OCI-M2 (cell line): ENCODE results near the gene MICU1.
"Not testable (repeated sequence)": the region's sequence is repeated elsewhere in the genome, so short reads cannot be mapped to it uniquely, and the experiment has no call there.

Experiments
- DNase-seq: peaks from one replicate; lab custom pipeline; 2025; ENCODE audit not compliant: unreplicated experiment; lab: John Stamatoyannopoulos, UW

Gene MICU1, protein sequence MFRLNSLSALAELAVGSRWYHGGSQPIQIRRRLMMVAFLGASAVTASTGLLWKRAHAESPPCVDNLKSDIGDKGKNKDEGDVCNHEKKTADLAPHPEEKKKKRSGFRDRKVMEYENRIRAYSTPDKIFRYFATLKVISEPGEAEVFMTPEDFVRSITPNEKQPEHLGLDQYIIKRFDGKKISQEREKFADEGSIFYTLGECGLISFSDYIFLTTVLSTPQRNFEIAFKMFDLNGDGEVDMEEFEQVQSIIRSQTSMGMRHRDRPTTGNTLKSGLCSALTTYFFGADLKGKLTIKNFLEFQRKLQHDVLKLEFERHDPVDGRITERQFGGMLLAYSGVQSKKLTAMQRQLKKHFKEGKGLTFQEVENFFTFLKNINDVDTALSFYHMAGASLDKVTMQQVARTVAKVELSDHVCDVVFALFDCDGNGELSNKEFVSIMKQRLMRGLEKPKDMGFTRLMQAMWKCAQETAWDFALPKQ

DNA sequence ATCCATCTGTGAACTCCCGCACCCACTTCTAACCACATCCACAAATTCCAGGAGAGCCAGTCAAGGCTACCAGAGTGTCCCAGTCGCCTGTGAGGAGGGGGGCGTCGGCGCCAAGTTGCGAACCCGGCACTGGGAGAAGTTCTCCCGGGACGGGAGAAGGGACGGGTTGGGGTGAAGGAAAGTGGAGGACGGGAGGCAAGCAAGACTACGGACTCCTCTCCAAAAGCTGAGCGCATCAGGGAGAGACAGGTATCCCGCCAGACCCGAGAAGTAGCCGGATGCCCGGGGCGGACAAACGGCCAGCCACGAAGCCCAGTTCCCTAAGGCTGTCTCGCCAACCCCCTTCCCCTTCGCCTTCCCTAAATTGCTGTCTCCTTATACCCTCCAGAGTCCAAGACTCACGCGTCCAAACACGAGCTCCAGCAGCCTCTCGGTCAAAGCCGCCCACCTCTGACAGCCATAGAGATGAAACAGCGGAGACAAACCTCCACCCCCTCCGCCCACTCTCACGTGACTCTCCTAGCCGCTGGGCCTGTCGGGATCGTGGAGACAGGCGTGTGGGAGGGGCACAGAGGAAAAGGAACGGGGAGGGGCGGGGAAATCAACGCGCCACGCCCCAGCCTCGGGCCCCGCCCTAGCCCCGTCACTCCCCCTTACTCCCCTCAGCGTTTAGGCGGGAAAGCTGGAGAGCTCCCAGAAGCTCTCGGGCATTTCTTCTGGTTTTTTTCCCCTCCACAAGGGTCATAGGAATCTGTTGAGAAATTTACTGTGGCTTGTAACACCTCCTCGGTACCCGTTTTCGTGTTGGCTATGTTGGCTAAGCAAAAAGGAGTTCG, at the start of gene MICU1:
MICU1 (minus strand) TSS at position 472 of the 836 bp plus-strand sequence. CDS start 59,286 bp downstream, outside the sequence.
- DNase-seq: peak; percentile 77

DNA sequence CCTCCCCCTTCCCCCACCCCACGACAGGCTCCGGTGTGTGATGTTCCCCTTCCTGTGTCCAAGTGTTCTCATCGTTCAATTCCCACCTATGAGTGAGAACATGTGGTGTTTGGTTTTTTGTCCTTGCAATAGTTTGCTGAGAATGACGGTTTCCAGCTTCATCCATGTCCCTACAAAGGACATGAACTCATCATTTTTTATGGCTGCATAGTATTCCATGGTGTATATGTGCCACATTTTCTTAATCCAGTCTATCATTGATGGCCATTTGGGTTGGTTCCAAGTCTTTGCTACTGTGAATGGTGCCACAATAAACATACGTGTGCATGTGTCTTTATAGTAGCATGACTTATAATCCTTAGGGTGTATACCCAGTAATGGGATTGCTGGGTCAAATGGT, 48.3 kb upstream of the MICU1 start:
- DNase-seq: not testable (repeated sequence)

DNA sequence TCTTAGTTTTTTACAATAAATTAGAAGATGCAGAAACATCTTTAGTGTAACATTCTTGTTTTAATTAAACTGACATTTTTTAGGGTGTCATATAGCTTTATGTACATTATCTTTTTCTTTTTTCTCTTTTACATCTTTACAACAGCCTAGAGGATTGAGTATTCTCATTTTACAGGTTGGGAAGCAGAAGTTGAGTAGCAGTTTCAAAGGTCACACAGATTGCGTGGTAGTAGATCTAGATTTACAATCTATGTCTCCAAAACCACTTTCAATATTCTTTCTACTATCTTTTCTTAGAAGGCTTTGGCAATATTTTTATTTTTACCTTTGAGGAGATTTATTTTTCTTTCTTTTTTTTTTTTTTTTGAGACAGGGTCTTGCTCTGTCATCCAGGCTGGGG, 47.4 kb upstream of the MICU1 start:
- DNase-seq: no peak

DNA sequence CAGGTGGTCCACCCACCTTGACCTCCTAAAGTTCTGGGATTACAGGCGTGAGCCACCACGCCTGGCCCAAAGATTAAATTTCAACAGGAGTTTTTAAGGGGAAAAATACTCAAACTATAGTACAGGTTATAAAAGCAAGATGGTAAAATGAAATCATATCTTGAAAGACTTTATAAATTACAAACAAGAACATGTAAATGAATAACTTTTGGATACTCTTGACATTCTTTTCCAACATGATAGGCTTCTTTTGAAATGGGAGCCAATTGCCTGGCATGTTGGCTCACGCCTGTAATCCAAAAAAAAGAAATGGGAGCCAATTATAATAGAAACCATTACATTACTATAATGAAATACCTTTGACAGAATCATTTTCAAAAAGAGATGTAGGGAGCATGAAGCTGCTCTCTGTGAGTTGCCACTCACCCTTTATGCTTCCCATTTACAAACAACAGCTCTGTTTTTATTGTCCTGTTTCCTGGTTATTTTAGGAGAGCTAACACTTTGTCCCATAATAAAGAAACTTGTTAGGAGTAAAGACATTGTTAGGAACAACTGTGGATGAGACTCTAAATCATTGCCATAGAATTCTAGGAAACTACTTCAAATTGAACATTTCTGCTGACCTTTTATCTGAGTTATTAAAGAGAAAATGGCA, 41.5 kb upstream of the MICU1 start:
- DNase-seq: no peak

DNA sequence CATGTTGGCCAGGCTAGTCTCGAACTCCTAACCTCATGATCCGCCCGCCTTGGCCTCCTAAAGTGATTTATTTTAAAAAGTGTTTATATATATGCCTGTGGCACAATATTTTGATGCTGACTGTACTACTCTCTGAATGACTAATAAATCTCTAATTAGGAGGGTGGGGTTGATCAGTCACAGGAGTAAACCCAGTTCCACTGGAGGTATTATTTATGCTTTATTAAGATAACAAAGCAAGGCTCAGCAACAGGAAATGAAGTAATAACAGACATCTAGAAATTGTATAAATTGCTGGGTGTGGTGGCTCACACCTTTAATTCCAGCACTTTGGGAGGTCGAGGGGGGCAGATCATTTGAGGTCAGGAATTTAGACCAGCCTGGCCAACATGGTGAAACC, 40.0 kb upstream of the MICU1 start:
- no peak for DNase-seq

DNA sequence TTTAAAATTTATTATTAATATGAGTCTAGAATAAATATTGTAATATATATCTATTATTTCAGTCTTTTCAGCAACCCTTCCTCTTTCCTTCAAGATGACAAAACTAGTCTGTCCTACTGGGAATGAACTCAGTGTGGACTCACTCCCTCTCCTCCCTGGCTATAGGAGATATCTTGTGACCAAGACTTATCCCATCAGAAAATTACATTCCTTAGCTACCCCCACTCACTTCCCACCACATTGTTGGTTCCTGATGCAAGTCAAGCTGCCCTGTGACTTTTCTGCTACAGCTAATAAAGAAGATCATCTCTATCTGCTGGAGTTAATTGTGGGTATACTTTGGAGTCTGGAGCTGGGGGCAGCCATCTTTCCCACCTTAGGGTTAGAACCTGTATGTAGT, 38.1 kb upstream of the MICU1 start:
- DNase-seq: no peak

- DNase-seq: no peak
Measured at GRCh38 chr10:72661431-72661830, 35.6 kb upstream of the MICU1 start.

DNA sequence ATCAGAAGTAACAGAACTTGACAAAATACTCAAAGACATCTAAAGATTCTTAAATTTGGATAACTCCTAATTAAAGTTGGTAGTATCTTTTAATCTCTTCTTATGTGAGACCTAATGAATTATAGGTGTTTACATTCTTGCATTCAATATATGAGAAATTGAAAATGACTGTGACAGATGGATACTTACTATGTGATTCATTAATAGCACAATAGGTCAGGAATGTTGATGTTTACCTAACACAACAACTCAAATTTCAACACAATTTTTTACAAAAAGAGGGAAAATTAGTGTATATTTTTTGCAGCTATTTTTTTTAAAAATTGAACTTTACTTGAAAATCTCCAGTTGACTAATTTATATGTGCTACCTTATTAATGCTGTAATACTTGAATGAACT, 34.3 kb upstream of the MICU1 start:
- no peak for DNase-seq

GRCh38 chr10:72659694-72660093, 33.8 kb upstream of the MICU1 start:
- no peak for DNase-seq

DNA sequence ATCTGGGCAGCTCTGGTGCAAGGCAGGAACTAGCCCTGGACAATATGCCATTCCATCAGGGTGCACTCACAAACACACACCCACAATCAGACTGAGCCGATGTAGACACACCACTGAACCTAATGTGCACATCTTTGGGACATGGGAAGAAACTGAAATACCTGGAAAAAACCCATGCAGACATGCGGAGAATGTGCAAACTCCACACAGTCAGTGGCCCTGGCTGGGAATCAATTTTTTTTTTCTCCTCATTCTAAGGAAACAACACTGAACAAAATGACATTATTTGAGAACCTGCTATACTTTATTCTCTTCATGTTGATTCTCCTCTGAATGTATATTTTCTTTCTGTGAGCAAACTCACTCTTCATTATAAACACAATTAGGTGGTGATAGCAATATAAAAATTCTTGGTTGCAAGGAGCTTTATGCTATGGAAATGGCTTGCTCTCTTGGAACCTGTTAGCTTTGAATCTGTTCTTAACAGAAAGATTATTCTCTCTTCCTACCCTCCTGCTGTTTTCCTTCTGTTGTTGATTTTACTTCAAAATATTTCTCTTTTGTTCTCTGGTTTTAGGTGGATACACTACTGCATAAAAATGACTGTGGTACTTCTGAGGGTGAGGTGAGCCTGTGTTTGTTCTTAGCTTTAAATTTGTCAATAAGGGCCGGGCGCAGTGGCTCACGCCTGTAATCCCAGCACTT, 33.0 kb upstream of the MICU1 start:
- no peak for DNase-seq

DNA sequence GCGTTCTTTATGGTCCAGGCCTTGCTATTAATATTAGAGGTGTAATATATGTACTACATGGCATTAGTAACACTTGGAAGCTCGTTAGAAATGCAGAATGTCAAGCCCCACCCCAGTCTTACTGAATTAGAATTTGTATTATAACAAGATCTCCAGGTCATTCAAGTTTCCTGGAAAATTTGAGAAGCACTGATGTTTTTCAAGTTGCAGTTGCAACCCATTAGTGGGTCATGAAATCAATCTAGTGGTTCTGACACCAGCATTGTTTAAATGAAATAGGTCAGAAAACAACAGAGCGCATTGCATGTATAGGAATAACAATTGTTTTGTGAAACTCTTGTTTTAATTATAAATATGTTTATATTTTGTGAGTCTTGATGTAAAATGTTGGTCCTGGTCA, 28.8 kb upstream of the MICU1 start:
- DNase-seq: no peak

GRCh38 chr10:72653383-72654096, 27.7 kb upstream of the MICU1 start:
- no peak for DNase-seq

- no peak for DNase-seq
Measured at GRCh38 chr10:72649291-72649690, 23.4 kb upstream of the MICU1 start.

- DNase-seq: no peak
Measured at GRCh38 chr10:72648301-72648700, 22.4 kb upstream of the MICU1 start.

GRCh38 chr10:72646971-72647370, 21.1 kb upstream of the MICU1 start:
- DNase-seq: not testable (repeated sequence)

DNA sequence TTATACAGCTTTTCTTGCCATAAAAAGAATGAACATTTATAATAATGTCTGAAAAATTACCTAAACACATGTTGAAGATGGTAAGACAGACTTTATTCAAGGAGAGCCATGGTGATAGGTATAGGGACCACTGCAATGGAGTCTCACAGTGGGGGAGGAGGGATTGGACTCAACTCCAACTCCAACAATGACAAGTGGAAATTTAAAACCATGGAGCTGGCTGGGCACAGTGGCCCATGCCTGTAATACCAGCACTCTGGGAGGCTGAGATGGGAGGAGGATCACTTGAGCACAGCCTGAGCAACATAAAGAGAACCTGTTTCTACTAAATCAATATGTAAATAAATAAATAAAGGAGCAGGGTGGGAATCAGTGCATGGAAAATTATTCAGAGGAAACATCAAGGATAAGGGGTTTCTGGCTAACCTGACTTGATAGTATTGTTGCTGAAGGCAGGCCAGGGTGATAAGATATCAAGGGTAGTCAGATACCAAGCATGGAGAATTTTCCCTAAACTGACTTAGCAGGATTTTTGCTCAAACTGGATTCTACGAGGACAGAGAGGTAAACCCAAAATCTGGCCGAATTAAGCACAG, 19.5 kb upstream of the MICU1 start:
- DNase-seq: no peak

GRCh38 chr10:72642318-72642717, 16.4 kb upstream of the MICU1 start:
- no peak for DNase-seq

GRCh38 chr10:72639441-72639873, 13.6 kb upstream of the MICU1 start:
- DNase-seq: no peak

GRCh38 chr10:72638586-72639440, 12.9 kb upstream of the MICU1 start:
- DNase-seq: no peak
